Calu3 (cell line): Measurements from ENCODE around the gene RBM8A. TPM values are rescaled to one million over a fixed set of nuclear protein-coding genes. Genes with fewer than 3 reads are reported as not detected.

Experiments
- BruUV-seq: library from RNA; stranded (reverse); fragments of 400-500 nt; replicated peaks from 2 replicates; lab custom pipeline; 2021; lab: Mats Ljungman, UMichigan
- CTCF ChIA-PET: fragments of 300-600 bp; sonication (Branson Sonifier 250); formaldehyde crosslinking; loops from one replicate; lab custom pipeline; 2022; ENCODE audit warnings: antibody characterized with exemption; lab: Charles Lee
- DNase-seq: peaks from one replicate; pipeline ENCODE4 v3.0.0; 2022
- H3K27ac Mint-ChIP-seq: one replicate; pipeline ENCODE4 v1.8.0; 2022; ENCODE audit warnings: mixed read lengths; ENCODE audit not compliant: unreplicated experiment
- H3K27me3 Mint-ChIP-seq: one replicate; pipeline ENCODE4 v1.8.0; 2022; ENCODE audit warnings: mixed read lengths; ENCODE audit not compliant: unreplicated experiment
- H3K36me3 Mint-ChIP-seq: one replicate; pipeline ENCODE4 v1.8.0; 2022; ENCODE audit warnings: mild to moderate bottlenecking, moderate library complexity, mixed read lengths; ENCODE audit not compliant: insufficient read depth, unreplicated experiment
- H3K4me1 Mint-ChIP-seq: one replicate; pipeline ENCODE4 v1.8.0; 2022; ENCODE audit warnings: mild to moderate bottlenecking, low read depth, mixed read lengths; ENCODE audit not compliant: unreplicated experiment
- H3K4me3 Mint-ChIP-seq: one replicate; pipeline ENCODE4 v1.8.0; 2022; ENCODE audit warnings: mild to moderate bottlenecking, low read depth, moderate library complexity, mixed read lengths; ENCODE audit not compliant: unreplicated experiment
- H3K9me3 Mint-ChIP-seq: one replicate; pipeline ENCODE4 v1.8.0; 2022; ENCODE audit warnings: low read depth, mixed read lengths; ENCODE audit not compliant: unreplicated experiment
- intact Hi-C: fragments of 100-400 bp; cut with micrococcal nuclease; formaldehyde crosslinking; loops from one replicate; pipeline ENCODE4 v1.10.0; 2022; ENCODE audit not compliant: unreplicated experiment
- total RNA-seq: library from RNA; stranded (reverse); gene quantifications from 2 replicates; pipeline ENCODE4 v1.2.3, GENCODE V29; 2022
- TF ChIP-seq, protein P1 (sequence below): fragments of 200-600 bp; IDR thresholded peaks from one replicate; pipeline ENCODE4 v1.8.0; 2022; ENCODE audit warnings: antibody characterized with exemption; ENCODE audit not compliant: unreplicated experiment

The RBM8A gene
- total RNA-seq, 1 experiment from 2014 or later: 177 TPM

DNA sequence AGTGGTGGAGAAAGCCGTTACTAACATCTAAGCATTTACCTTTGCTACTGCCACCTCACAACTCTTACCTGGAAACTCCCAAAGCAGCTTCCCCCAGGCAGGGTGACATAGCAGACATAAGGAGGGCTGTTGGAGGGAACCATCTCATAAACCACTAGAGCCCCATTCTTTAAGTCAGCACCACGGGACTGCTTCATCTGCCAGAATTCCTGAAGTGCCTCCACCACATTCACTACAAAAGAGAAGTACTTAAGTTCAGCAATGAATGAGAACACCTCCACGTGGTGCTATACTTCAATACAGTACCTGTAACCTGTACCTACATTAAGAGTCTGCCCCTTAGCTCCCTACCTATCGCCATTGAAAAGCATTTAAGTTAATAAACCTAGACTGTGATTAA, 20.3 kb upstream of the RBM8A start:
- Mint-ChIP-seq H3K27me3 (no peaks in the 10 kb centered on the region), H3K9me3 (no peaks in the 10 kb centered on the region)

DNA sequence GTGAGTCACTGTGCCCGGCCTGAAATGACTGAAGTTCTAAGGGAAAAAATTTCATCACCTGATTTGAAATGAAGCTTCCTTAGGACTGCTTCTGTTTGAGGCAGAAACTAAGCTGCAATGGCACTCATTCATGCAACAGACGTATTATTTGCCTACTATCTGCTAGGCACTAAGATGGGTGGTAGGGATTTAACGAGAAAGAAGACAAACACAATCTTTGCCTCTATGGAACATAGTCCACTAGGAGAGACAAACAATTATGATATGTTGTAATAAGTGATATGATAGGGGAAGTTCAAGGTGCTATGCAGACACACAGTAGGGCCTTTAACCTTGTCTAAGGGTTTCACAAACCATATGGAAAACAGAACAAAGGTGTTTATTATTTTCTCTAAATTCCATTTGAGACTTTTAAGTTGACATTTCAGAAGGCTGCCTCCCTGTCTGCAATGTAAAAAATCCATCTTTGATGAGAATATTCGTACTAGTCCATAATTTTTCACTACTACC, 19.2 kb upstream of the RBM8A start:
- Mint-ChIP-seq H3K27me3 (no peaks in the 10 kb centered on the region), H3K4me1 (no peaks in the 10 kb centered on the region), H3K4me3 (no peak overlapping the region), H3K27ac (no peak overlapping the region), H3K36me3 (no peaks in the 10 kb centered on the region), H3K9me3 (no peaks in the 10 kb centered on the region)
- TF ChIP-seq, protein P1, sequence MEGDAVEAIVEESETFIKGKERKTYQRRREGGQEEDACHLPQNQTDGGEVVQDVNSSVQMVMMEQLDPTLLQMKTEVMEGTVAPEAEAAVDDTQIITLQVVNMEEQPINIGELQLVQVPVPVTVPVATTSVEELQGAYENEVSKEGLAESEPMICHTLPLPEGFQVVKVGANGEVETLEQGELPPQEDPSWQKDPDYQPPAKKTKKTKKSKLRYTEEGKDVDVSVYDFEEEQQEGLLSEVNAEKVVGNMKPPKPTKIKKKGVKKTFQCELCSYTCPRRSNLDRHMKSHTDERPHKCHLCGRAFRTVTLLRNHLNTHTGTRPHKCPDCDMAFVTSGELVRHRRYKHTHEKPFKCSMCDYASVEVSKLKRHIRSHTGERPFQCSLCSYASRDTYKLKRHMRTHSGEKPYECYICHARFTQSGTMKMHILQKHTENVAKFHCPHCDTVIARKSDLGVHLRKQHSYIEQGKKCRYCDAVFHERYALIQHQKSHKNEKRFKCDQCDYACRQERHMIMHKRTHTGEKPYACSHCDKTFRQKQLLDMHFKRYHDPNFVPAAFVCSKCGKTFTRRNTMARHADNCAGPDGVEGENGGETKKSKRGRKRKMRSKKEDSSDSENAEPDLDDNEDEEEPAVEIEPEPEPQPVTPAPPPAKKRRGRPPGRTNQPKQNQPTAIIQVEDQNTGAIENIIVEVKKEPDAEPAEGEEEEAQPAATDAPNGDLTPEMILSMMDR: no peak
- BruUV-seq: no TSS peak
- intact Hi-C loops: no loop called here
- DNase-seq: no peak
- CTCF ChIA-PET: no interaction called here

More for the DNA sequence above, 20.3 kb upstream of the RBM8A start:
- DNase-seq: no peak
- H3K4me1 Mint-ChIP-seq: no peaks in the 10 kb centered on the region
- H3K4me3 Mint-ChIP-seq: no peak overlapping the region
- H3K36me3 Mint-ChIP-seq: no peaks in the 10 kb centered on the region
- TF ChIP-seq, protein P1: no peak
- CTCF ChIA-PET: no interaction called here
- no peak overlapping the region for H3K27ac Mint-ChIP-seq
- intact Hi-C loops: no loop called here
- BruUV-seq: no TSS peak

DNA sequence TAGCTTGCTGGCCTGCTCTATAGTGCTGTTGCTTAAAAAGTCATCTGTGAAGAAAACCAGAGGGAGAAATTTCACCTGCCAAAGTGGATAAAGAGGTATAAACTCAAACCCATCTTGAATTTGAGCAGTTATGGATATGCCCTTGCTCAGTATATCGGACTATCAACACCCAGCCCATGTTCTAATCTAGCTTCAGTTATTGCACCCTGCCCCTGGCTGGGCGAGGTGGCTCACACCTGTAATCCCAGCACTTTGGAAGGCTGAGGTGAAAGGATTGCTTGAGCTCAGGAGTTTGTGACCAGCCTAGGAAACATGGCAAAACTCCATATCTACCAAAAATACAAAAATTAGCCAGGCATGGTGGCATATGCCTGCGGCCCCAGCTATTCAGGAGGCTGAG, 17.2 kb upstream of the RBM8A start:
- BruUV-seq: no TSS peak
- no peaks in the 10 kb centered on the region for H3K27me3 Mint-ChIP-seq
- H3K9me3 Mint-ChIP-seq: no peaks in the 10 kb centered on the region
- TF ChIP-seq, protein P1: no peak
- DNase-seq: no peak
- no peaks in the 10 kb centered on the region for H3K36me3 Mint-ChIP-seq
- intact Hi-C loops: no loop called here
- H3K27ac Mint-ChIP-seq: no peak overlapping the region
- no peaks in the 10 kb centered on the region for H3K4me1 Mint-ChIP-seq
- H3K4me3 Mint-ChIP-seq: no peak overlapping the region
- CTCF ChIA-PET: interaction anchor here (0.7 to 1.4 kb wide), 3 partner anchors 14 to 224 kb away, joined by 3 to 4 read pairs (median 4); partner anchors contain the start of gene LIX1L

DNA sequence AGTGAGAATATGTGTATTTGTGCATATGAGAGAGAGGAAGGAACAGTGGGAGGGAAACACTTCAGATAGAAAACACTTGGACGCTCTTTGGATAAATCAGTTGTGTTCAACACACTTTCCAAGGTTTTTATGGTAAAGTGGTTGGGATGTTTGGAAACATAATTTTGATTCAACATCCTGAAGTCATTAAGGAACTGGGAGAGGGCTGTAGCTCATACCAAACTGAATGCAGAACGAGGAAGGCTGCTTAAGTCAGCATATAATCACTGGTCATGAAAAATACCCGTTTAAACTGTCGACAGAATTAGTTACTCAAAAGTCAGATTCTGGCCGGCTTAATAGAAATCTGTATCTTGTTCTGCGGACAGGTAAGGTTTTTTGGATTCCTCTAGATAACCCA, 15.6 kb upstream of the RBM8A start:
- H3K27me3 Mint-ChIP-seq: no peaks in the 10 kb centered on the region
- TF ChIP-seq, protein P1: no peak
- BruUV-seq: no TSS peak
- intact Hi-C loops: no loop called here
- no peak overlapping the region for H3K4me3 Mint-ChIP-seq
- no peak for DNase-seq
- CTCF ChIA-PET: interaction anchor here (1.9 kb wide), 1 partner anchor 16 kb away, joined by 6 read pairs; the partner anchor contains the start of gene RBM8A
- no peaks in the 10 kb centered on the region for H3K4me1 Mint-ChIP-seq
- H3K36me3 Mint-ChIP-seq: no peaks in the 10 kb centered on the region
- no peaks in the 10 kb centered on the region for H3K9me3 Mint-ChIP-seq
- H3K27ac Mint-ChIP-seq: no peak overlapping the region
